K562 (cell line): ENCODE measurements around the gene NTS. TPM values are rescaled to one million over a fixed set of nuclear protein-coding genes. Genes with fewer than 3 reads are reported as not detected.

ENCODE experiments used
- HBP1 ChIP-seq: fragments of 450-650 bp; formaldehyde crosslinking; IDR thresholded peaks from 2 replicates; pipeline ENCODE4 v1.4.0; 2022; ENCODE audit warnings: missing genetic modification characterization
- HSF4 ChIP-seq: fragments of 250-450 bp; sonication (Bioruptor Pico); IDR thresholded peaks from 2 replicates; pipeline ENCODE4 v2.1.2; 2022; ENCODE audit warnings: mild to moderate bottlenecking, moderate library complexity, borderline replicate concordance
- KAT8 ChIP-seq: fragments of 450-650 bp; IDR thresholded peaks from 2 replicates; pipeline ENCODE4 v1.6.1; 2016; ENCODE audit warnings: low read depth, mild to moderate bottlenecking
- RBM25 ChIP-seq: fragments of 200-400 bp; formaldehyde crosslinking; IDR thresholded peaks from 2 replicates; pipeline ENCODE4 v1.6.1; 2018; ENCODE audit warnings: low read length, low read depth, moderate library complexity; ENCODE audit not compliant: severe bottlenecking
- TCFL5 ChIP-seq: fragments of 250-450 bp; sonication (Bioruptor Pico); conservative IDR thresholded peaks from 2 replicates; pipeline ENCODE4 v1.6.1; 2021; ENCODE audit warnings: mild to moderate bottlenecking, moderate library complexity, matching md5 sums
- ZFP91 ChIP-seq: sonication (generic); formaldehyde crosslinking; IDR thresholded peaks from 2 replicates; pipeline ENCODE4 v1.8.0; 2022; ENCODE audit warnings: mild to moderate bottlenecking, missing genetic modification reagents
- polyA plus RNA-seq, 8 experiments: library from polyadenylated mRNA; depleted of rRNA in 4 of 8; stranded (reverse) in 5 of 8; unstranded in 3 of 8; fragments of >200 nt; fragmentation: Nextera tagmentation in 2 of 8; fragmentation: Illumina TruSeq in 1 of 8; extraction: Ambion mirVana in 2 of 8; extraction: Trizol in 1 of 8; gene quantifications; 2 replicates each; pipeline versions ENCODE4 v1.2.1 to v1.2.3, GENCODE V29; 2011 to 2014; ENCODE audit warnings: inconsistent platforms in 1 of 8, missing spikeins in 1 of 8
- total RNA-seq, 7 experiments: library from RNA; depleted of rRNA in 6 of 7; stranded (reverse); fragments of >200 nt in 6 of 7; fragmentation: Illumina TruSeq in 2 of 7; extraction: Trizol in 2 of 7; gene quantifications; 2 replicates each; pipeline versions ENCODE4 v1.2.1 to v1.2.3, GENCODE V29; 2011 to 2021; ENCODE audit warnings: low replicate concordance in 1 of 7
- TF ChIP-seq, protein P1 (sequence below): fragments of 450-650 bp; IDR thresholded peaks from 2 replicates; pipeline ENCODE4 v1.6.1; 2016; ENCODE audit warnings: mild to moderate bottlenecking, moderate library complexity

NTS gene
- total and polyA plus RNA-seq, 9 of the 15 experiments (the other 6 are each of a cell fraction or from before 2014, with no cell fraction given) = 0.09 to 3.4 (median 0.18) TPM; not detected in 2

DNA sequence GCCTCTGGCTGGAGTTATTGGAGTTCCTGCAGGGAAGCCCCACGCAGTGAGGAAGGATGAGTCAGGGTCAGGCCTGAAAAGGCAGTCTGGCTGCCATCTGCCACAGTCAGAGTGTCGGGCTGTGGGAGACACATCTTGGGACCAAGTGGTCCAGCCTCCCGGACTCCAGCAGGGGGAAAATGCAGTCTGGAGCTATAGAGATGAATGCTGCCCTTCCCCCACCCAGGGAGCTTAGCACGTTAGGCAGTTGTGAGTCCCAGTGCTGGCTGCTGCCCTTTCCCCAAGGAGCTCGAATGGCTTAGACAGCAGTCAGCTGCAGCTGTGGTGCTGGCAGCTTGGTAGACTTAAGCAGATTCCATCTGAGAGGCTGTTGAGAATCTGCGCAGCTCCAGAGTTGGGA is 8.2 kb upstream of the NTS start (continued):
- TF ChIP-seq, protein P1, sequence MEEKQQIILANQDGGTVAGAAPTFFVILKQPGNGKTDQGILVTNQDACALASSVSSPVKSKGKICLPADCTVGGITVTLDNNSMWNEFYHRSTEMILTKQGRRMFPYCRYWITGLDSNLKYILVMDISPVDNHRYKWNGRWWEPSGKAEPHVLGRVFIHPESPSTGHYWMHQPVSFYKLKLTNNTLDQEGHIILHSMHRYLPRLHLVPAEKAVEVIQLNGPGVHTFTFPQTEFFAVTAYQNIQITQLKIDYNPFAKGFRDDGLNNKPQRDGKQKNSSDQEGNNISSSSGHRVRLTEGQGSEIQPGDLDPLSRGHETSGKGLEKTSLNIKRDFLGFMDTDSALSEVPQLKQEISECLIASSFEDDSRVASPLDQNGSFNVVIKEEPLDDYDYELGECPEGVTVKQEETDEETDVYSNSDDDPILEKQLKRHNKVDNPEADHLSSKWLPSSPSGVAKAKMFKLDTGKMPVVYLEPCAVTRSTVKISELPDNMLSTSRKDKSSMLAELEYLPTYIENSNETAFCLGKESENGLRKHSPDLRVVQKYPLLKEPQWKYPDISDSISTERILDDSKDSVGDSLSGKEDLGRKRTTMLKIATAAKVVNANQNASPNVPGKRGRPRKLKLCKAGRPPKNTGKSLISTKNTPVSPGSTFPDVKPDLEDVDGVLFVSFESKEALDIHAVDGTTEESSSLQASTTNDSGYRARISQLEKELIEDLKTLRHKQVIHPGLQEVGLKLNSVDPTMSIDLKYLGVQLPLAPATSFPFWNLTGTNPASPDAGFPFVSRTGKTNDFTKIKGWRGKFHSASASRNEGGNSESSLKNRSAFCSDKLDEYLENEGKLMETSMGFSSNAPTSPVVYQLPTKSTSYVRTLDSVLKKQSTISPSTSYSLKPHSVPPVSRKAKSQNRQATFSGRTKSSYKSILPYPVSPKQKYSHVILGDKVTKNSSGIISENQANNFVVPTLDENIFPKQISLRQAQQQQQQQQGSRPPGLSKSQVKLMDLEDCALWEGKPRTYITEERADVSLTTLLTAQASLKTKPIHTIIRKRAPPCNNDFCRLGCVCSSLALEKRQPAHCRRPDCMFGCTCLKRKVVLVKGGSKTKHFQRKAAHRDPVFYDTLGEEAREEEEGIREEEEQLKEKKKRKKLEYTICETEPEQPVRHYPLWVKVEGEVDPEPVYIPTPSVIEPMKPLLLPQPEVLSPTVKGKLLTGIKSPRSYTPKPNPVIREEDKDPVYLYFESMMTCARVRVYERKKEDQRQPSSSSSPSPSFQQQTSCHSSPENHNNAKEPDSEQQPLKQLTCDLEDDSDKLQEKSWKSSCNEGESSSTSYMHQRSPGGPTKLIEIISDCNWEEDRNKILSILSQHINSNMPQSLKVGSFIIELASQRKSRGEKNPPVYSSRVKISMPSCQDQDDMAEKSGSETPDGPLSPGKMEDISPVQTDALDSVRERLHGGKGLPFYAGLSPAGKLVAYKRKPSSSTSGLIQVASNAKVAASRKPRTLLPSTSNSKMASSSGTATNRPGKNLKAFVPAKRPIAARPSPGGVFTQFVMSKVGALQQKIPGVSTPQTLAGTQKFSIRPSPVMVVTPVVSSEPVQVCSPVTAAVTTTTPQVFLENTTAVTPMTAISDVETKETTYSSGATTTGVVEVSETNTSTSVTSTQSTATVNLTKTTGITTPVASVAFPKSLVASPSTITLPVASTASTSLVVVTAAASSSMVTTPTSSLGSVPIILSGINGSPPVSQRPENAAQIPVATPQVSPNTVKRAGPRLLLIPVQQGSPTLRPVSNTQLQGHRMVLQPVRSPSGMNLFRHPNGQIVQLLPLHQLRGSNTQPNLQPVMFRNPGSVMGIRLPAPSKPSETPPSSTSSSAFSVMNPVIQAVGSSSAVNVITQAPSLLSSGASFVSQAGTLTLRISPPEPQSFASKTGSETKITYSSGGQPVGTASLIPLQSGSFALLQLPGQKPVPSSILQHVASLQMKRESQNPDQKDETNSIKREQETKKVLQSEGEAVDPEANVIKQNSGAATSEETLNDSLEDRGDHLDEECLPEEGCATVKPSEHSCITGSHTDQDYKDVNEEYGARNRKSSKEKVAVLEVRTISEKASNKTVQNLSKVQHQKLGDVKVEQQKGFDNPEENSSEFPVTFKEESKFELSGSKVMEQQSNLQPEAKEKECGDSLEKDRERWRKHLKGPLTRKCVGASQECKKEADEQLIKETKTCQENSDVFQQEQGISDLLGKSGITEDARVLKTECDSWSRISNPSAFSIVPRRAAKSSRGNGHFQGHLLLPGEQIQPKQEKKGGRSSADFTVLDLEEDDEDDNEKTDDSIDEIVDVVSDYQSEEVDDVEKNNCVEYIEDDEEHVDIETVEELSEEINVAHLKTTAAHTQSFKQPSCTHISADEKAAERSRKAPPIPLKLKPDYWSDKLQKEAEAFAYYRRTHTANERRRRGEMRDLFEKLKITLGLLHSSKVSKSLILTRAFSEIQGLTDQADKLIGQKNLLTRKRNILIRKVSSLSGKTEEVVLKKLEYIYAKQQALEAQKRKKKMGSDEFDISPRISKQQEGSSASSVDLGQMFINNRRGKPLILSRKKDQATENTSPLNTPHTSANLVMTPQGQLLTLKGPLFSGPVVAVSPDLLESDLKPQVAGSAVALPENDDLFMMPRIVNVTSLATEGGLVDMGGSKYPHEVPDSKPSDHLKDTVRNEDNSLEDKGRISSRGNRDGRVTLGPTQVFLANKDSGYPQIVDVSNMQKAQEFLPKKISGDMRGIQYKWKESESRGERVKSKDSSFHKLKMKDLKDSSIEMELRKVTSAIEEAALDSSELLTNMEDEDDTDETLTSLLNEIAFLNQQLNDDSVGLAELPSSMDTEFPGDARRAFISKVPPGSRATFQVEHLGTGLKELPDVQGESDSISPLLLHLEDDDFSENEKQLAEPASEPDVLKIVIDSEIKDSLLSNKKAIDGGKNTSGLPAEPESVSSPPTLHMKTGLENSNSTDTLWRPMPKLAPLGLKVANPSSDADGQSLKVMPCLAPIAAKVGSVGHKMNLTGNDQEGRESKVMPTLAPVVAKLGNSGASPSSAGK = no peak
- TF ChIP-seq KAT8 (no peak), HSF4 (CRISPR knock-in tag) (no peak), HBP1 (CRISPR knock-in tag) (no peak), TCFL5 (CRISPR knock-in tag) (no peak), ZFP91 (CRISPR knock-in tag) (no peak), RBM25 (no peak)
